B cell (primary cell): ENCODE results near the gene ANK3. TPM values are rescaled to one million over a fixed set of nuclear protein-coding genes. Genes with fewer than 3 reads are reported as not detected.

Experiments
- ATAC-seq: fragments of 200-7000 bp; cut with Tn5 transposase; one replicate; pipeline ENCODE4 v1.10.0; 2021; ENCODE audit warnings: low read depth, mild to moderate bottlenecking, moderate number of reproducible peaks, moderate library complexity
- CTCF ChIA-PET: fragments of 350-600 bp; sonication (Branson Sonifier 250); formaldehyde crosslinking; loops from one replicate; lab custom pipeline; 2021; ENCODE audit warnings: antibody characterized with exemption, inconsistent platforms; lab: Charles Lee
- POLR2A ChIA-PET: fragments of 350-600 bp; sonication (Branson Sonifier 250); formaldehyde crosslinking; loops from one replicate; lab custom pipeline; 2021; ENCODE audit warnings: antibody characterized with exemption; lab: Charles Lee
- DNase-seq: peaks from one replicate; pipeline ENCODE4 v3.0.0; 2013
- H2AFZ ChIP-seq: 2 replicates; pipeline ENCODE4 v1.6.1; 2012; ENCODE audit warnings: mild to moderate bottlenecking, low read depth, low read length; ENCODE audit not compliant: insufficient read depth, poor library complexity, severe bottlenecking
- H3K27ac ChIP-seq, 2 donors: 1 replicate in 1 of 2; 2 replicates in 1 of 2; pipeline ENCODE4 v1.5.1; 2012 to 2013; ENCODE audit warnings: low read length in 2 of 2, mild to moderate bottlenecking in 2 of 2, moderate library complexity in 1 of 2
- H3K27me3 ChIP-seq, 4 experiments: fragments of 200-600 bp in 1 of 4; sonication (generic) in 1 of 4; replicated peaks in 1 of 4; 1 replicate in 2 of 4; 2 replicates in 2 of 4; pipeline versions ENCODE4 v1.6.1 to v1.7.0; 2013 to 2016; ENCODE audit warnings: low read length in 3 of 4, mild to moderate bottlenecking in 2 of 4, mixed read lengths in 1 of 4, moderate library complexity in 1 of 4; ENCODE audit not compliant: insufficient read depth in 4 of 4, control insufficient read depth in 3 of 4; ENCODE audit errors: control extremely low read depth in 1 of 4
- H3K36me3 ChIP-seq, 2 experiments: replicated peaks in 1 of 2; 1 replicate in 1 of 2; 2 replicates in 1 of 2; pipeline versions ENCODE4 v1.6.1 to v1.7.1; 2013; ENCODE audit warnings: low read length in 1 of 2; ENCODE audit not compliant: insufficient read depth in 2 of 2, control insufficient read depth in 1 of 2; ENCODE audit errors: control extremely low read depth in 1 of 2, extremely low read depth in 1 of 2
- H3K4me1 ChIP-seq, 2 donors: fragments of 200-600 bp in 1 of 2; sonication (generic) in 1 of 2; 1 replicate in 1 of 2; 2 replicates in 1 of 2; pipeline versions ENCODE4 v1.5.1 to v1.6.1; 2013 to 2017; ENCODE audit warnings: low read length in 2 of 2; ENCODE audit not compliant: control insufficient read depth in 2 of 2, insufficient read depth in 2 of 2
- H3K4me2 ChIP-seq: replicated peaks from 2 replicates; pipeline ENCODE3; 2012; ENCODE audit warnings: mild to moderate bottlenecking, low read depth, low read length; ENCODE audit not compliant: poor library complexity, severe bottlenecking
- H3K4me3 ChIP-seq, 5 experiments: fragments of 200-600 bp in 1 of 5; sonication (generic) in 1 of 5; 1 replicate in 3 of 5; 2 replicates in 2 of 5; pipeline versions ENCODE4 v1.5.1 to v1.7.0; 2011 to 2016; ENCODE audit warnings: low read length in 4 of 5, mild to moderate bottlenecking in 4 of 5, low read depth in 2 of 5, control low read depth in 1 of 5, moderate library complexity in 1 of 5; ENCODE audit not compliant: insufficient read depth in 1 of 5; ENCODE audit errors: control extremely low read depth in 1 of 5, extremely low read depth in 1 of 5
- H3K79me2 ChIP-seq: fragments of 200-600 bp; sonication (generic); one replicate; pipeline ENCODE4 v1.6.0; 2016; ENCODE audit warnings: low read length; ENCODE audit not compliant: control insufficient read depth, insufficient read depth
- H3K9ac ChIP-seq: fragments of 200-600 bp; sonication (generic); 2 replicates; pipeline ENCODE4 v1.6.1; 2017; ENCODE audit warnings: mild to moderate bottlenecking, low read length, moderate library complexity
- H3K9me3 ChIP-seq, 3 donors: one replicate each; pipeline versions ENCODE4 v1.6.1 to v1.7.1; 2013; ENCODE audit warnings: low read length in 2 of 3; ENCODE audit not compliant: control insufficient read depth in 2 of 3, insufficient read depth in 1 of 3; ENCODE audit errors: control extremely low read depth in 1 of 3
- H4K20me1 ChIP-seq: 2 replicates; pipeline ENCODE4 v1.6.0; 2012; ENCODE audit warnings: mild to moderate bottlenecking, low read length; ENCODE audit not compliant: insufficient read depth, control insufficient read depth, poor library complexity, severe bottlenecking
- H3K27ac Mint-ChIP-seq: one replicate; pipeline ENCODE4 v1.8.0; 2021; ENCODE audit warnings: mixed read lengths
- H3K27me3 Mint-ChIP-seq: one replicate; pipeline ENCODE4 v1.8.0; 2021; ENCODE audit warnings: mixed read lengths
- H3K4me1 Mint-ChIP-seq: one replicate; pipeline ENCODE4 v1.8.0; 2021; ENCODE audit warnings: mixed read lengths
- H3K4me3 Mint-ChIP-seq: one replicate; pipeline ENCODE4 v1.8.0; 2021; ENCODE audit warnings: mixed read lengths
- H3K9me3 Mint-ChIP-seq: one replicate; pipeline ENCODE4 v1.8.0; 2022; ENCODE audit warnings: mixed read lengths; ENCODE audit not compliant: insufficient read depth
- EZH2 ChIP-seq: IDR thresholded peaks from 2 replicates; pipeline ENCODE4 v1.6.1; 2012; ENCODE audit warnings: borderline replicate concordance, low read depth, mild to moderate bottlenecking, moderate library complexity, low read length; ENCODE audit not compliant: insufficient read depth, poor library complexity, severe bottlenecking
- WGBS: methylation state at CpG from one replicate; pipeline ENCODE4 v1.1.5; 2013; ENCODE audit warnings: missing lambda C conversion rate; ENCODE audit not compliant: insufficient coverage; 5-methylcytosine and 5-hydroxymethylcytosine counted together
- intact Hi-C: fragments of 100-400 bp; cut with micrococcal nuclease; formaldehyde crosslinking; loops from one replicate; pipeline ENCODE4 v1.10.0; 2022
- polyA plus RNA-seq: library from polyadenylated mRNA; depleted of rRNA; stranded (reverse); fragments of >200 nt; gene quantifications from 2 replicates; pipeline ENCODE4 v1.2.3, GENCODE V29; 2012
- total RNA-seq, 2 donors: library from RNA; stranded (reverse); fragments of 120-200 nt in 1 of 2; gene quantifications; 1 replicate in 1 of 2; 2 replicates in 1 of 2; pipeline versions ENCODE4 v1.2.3 to v1.2.4, GENCODE V29; 2013 to 2022
- TF ChIP-seq, protein P1 (sequence below): fragments of 200-600 bp; IDR thresholded peaks from one replicate; pipeline ENCODE4 v1.8.0; 2022; ENCODE audit warnings: antibody characterized with exemption, mild to moderate bottlenecking

Gene ANK3
- total and polyA plus RNA-seq, 2 donors (not counting 1 experiment from before 2014, with no cell fraction given), result 4.9 to 21.6 TPM

DNA sequence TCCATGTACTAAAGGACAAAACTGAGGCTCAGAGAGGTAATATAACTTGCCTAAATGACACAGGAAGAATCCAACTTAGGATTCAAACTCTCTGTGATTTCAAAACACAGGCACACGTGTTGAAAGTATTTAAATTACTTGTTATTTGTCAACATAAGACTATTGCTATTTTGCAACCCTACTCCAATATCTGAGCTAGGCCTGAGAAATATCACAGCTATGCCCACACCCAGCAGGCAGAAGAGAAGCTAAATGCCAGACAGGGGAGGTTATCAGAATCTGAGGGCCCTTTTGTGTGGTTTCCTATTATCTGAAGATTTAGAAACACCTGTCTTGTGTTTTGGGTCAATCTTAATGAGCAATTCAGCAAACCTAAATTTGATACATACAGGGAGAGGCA lies 204.3 kb downstream of the ANK3 start:
- H3K4me2 ChIP-seq, result no peak overlapping the region

DNA sequence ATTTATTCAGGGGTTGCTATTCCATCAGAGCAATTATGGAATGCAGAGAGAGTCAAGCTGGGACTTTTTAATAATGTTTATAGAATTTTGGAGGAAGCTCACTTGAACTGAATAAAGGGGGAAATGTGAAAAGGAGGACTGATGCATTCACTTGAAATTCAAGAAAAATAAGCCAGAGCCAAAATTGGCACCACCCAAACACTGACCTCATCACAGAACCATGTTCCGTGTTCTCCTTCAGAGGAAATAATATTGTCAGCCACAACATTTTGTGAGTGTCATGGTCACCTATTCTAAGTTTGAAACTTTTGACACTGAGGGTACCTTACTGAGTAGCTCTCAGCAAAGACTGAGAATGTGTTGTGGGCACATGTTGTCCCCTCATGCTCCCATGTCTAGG lies 207.0 kb downstream of the ANK3 start:
- Mint-ChIP-seq H3K27me3 (no peaks in the 10 kb centered on the region), H3K27ac (no peak overlapping the region), H3K4me3 (no peak overlapping the region), H3K4me1 (no peaks in the 10 kb centered on the region), H3K9me3 (no peaks in the 10 kb centered on the region)
- DNase-seq (no peak), ATAC-seq (no peak)
- Histone ChIP-seq H4K20me1 (no peaks in the 10 kb centered on the region), H3K36me3 (no peaks in the 10 kb centered on the region), H3K27me3 (no peaks in the 10 kb centered on the region), H2AFZ (no peak overlapping the region), H3K4me3 (no peak overlapping the region), H3K4me2 (no peak overlapping the region), H3K27ac (no peak overlapping the region), H3K4me1 (no peaks in the 10 kb centered on the region), H3K9me3 (no peaks in the 10 kb centered on the region), H3K9ac (no peak overlapping the region), H3K79me2 (no peaks in the 10 kb centered on the region)
- CTCF ChIA-PET, result no interaction called here
- WGBS, result no CpG with 5 or more reads among the region's 1 CpG
- TF ChIP-seq EZH2, result no peak
- TF ChIP-seq, protein P1, sequence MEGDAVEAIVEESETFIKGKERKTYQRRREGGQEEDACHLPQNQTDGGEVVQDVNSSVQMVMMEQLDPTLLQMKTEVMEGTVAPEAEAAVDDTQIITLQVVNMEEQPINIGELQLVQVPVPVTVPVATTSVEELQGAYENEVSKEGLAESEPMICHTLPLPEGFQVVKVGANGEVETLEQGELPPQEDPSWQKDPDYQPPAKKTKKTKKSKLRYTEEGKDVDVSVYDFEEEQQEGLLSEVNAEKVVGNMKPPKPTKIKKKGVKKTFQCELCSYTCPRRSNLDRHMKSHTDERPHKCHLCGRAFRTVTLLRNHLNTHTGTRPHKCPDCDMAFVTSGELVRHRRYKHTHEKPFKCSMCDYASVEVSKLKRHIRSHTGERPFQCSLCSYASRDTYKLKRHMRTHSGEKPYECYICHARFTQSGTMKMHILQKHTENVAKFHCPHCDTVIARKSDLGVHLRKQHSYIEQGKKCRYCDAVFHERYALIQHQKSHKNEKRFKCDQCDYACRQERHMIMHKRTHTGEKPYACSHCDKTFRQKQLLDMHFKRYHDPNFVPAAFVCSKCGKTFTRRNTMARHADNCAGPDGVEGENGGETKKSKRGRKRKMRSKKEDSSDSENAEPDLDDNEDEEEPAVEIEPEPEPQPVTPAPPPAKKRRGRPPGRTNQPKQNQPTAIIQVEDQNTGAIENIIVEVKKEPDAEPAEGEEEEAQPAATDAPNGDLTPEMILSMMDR, result no peak
- intact Hi-C loops, result no loop called here
- POLR2A ChIA-PET, result no interaction called here

More for the DNA sequence above, 204.3 kb downstream of the ANK3 start:
- TF ChIP-seq, protein P1, result no peak
- no peak for TF ChIP-seq EZH2
- H3K4me1 ChIP-seq, result no peaks in the 10 kb centered on the region
- no peak overlapping the region for H3K4me3 ChIP-seq
- Mint-ChIP-seq H3K4me1 (no peaks in the 10 kb centered on the region), H3K9me3 (no peaks in the 10 kb centered on the region), H3K27me3 (no peaks in the 10 kb centered on the region), H3K27ac (no peak overlapping the region), H3K4me3 (no peak overlapping the region)
- ChIA-PET POLR2A (no interaction called here), CTCF (no interaction called here)
- no CpG with 5 or more reads among the region's 1 CpG for WGBS
- H3K36me3 ChIP-seq, result no peaks in the 10 kb centered on the region
- H4K20me1 ChIP-seq, result no peaks in the 10 kb centered on the region
- intact Hi-C loops, result no loop called here
- H3K79me2 ChIP-seq, result no peaks in the 10 kb centered on the region
- H3K9ac ChIP-seq, result no peak overlapping the region
- H3K27ac ChIP-seq, result no peak overlapping the region
- DNase-seq (no peak), ATAC-seq (no peak)
- no peak overlapping the region for H2AFZ ChIP-seq
- H3K27me3 ChIP-seq, result no peaks in the 10 kb centered on the region
- no peaks in the 10 kb centered on the region for H3K9me3 ChIP-seq
